OCI-LY1 (cell line): Measurements from ENCODE around the gene CCL17.

Source experiments
- EZH2 ChIP-seq: fragments of 200-600 bp; sonication (generic), shearing (Covaris generic); IDR thresholded peaks from 2 replicates; pipeline ENCODE4 v1.8.0; 2017; ENCODE audit warnings: borderline replicate concordance, mixed run types, mild to moderate bottlenecking, antibody characterized with exemption, low read length, moderate library complexity, mixed read lengths
- TF ChIP-seq, protein P1 (sequence below): fragments of 200-600 bp; sonication (generic), shearing (Covaris generic); IDR thresholded peaks from 2 replicates; pipeline ENCODE4 v1.5.1; 2017; ENCODE audit warnings: mild to moderate bottlenecking, antibody characterized with exemption, low read length, moderate library complexity, mixed read lengths

DNA sequence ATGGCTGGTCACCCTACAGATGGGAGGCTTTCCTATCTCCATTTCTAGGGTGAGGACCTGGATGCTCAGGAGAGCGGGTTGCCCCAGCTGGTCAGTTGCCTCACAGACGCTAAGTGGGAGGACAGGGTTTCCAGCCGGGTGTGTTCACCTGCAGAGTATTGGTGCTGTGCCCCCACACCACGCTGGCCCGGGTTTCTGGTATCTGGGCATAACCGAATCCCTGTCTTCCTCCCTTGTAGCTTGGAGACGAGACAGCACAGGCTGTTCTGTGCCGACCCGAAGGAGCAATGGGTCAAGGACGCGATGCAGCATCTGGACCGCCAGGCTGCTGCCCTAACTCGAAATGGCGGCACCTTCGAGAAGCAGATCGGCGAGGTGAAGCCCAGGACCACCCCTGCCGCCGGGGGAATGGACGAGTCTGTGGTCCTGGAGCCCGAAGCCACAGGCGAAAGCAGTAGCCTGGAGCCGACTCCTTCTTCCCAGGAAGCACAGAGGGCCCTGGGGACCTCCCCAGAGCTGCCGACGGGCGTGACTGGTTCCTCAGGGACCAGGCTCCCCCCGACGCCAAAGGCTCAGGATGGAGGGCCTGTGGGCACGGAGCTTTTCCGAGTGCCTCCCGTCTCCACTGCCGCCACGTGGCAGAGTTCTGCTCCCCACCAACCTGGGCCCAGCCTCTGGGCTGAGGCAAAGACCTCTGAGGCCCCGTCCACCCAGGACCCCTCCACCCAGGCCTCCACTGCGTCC is 22.6 kb upstream of the CCL17 start:
- TF ChIP-seq EZH2 = no peak
- TF ChIP-seq, protein P1, sequence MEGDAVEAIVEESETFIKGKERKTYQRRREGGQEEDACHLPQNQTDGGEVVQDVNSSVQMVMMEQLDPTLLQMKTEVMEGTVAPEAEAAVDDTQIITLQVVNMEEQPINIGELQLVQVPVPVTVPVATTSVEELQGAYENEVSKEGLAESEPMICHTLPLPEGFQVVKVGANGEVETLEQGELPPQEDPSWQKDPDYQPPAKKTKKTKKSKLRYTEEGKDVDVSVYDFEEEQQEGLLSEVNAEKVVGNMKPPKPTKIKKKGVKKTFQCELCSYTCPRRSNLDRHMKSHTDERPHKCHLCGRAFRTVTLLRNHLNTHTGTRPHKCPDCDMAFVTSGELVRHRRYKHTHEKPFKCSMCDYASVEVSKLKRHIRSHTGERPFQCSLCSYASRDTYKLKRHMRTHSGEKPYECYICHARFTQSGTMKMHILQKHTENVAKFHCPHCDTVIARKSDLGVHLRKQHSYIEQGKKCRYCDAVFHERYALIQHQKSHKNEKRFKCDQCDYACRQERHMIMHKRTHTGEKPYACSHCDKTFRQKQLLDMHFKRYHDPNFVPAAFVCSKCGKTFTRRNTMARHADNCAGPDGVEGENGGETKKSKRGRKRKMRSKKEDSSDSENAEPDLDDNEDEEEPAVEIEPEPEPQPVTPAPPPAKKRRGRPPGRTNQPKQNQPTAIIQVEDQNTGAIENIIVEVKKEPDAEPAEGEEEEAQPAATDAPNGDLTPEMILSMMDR = no peak
